NOMO-1 treated with dmso at 0.1 percent for 144 hours (cell line): ENCODE results near the gene THRAP3.
A peak's percentile ranks its signal among the peaks of the same experiment; 100 is the strongest.

Experiments used
- DNase-seq: peaks from one replicate; lab custom pipeline; 2025; ENCODE audit not compliant: unreplicated experiment; lab: John Stamatoyannopoulos, UW

The THRAP3 gene

DNA sequence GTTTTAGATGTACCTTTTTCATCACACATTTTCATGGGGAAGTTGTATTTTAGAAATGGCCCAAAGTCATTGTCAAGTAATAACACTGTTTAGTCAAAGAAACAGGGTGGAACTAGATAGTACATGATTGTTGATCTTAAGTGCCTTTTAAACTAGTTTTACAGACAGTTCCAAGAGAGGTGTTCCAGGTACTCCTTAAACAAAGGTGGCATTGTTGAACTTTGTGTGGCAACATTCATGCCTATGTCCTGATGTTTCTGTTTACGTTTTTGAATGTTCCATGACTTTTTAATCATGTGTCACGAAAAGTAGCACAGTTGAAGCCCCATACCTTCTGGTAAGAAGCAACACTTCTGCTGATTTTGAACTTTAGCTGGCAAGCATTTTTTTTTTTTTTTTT, 72.8 kb downstream of the THRAP3 start:
- no peak for DNase-seq

GRCh38 chr1:36298640-36299039, 74.4 kb downstream of the THRAP3 start:
- DNase-seq = no peak

- no peak for DNase-seq
These were observed 76.3 kb downstream of the THRAP3 start for GRCh38 chr1:36300526-36300925.

DNA sequence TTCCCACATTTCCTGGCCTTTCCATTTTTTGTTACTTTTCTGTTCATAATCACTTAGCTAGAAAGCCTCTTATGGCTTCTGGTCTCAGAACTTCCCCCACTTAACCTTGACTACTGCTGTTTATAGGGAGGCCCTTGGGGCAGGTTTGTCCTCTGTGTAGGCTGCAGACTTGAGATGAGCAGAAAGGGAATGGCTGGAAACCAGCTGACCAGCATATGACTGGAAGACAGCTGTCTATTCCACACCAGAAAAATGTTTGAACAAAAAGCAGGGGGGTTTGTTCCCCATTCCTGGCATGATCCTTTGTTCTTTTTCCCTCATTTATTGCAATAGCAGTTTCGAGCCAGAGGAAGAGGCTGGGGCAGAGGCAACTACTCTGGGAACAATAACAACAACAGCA, 77.0 kb downstream of the THRAP3 start:
- DNase-seq = no peak

GRCh38 chr1:36303244-36303643, 79.0 kb downstream of the THRAP3 start:
- no peak for DNase-seq

DNA sequence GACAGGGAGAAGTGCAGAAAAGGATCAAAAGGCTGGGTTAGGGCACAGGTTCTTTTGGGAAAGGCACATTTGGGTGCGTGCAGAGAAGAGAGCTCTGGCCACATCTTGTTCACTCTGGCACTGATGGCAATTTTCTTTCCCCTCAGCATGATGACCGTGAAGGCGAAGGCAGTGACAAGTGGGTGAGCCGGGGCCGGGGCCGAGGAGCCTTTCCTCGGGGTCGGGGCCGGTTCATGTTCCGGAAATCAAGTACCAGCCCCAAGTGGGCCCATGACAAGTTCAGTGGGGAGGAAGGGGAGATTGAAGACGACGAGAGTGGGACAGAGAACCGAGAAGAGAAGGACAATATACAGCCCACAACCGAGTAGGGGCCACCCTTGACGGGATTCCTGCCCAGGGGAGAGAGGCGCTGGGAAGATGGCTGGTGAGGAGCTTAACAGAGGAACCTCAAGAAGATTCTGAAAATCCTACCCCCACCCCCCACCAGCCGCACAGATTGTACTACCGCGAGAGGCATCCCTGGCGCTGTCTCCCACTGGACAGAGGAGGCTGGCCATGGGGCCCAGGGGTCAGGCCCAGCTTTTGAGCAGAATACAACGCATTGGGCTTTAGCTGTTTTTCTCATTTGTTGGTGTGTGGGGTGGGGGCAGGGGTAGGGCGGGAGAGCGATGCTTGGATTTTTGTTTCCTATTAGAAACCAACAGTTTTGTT, 79.6 kb downstream of the THRAP3 start:
- DNase-seq = no peak

DNA sequence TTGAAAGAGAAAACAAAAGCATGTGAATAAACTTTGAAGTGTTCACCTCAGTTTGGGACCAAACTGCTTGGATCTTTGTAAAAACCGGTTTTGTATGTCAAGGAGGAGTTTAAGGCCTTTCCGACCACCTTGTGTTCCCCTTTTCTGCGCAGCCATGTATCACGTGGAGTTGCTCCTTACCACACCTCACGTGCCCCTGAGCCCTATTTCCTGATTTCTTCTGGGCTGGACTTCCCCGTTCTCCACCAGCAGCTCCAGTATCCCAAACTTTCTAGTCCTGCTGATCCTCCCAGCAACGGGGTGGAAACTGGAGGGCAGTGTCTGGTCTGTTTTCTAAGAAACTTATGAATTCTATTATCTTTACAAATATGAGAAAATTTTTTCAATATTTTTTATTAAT, 80.3 kb downstream of the THRAP3 start:
- peak; percentile 21 for DNase-seq

GRCh38 chr1:36304970-36305914, 81.0 kb downstream of the THRAP3 start:
- no peak for DNase-seq

GRCh38 chr1:36305915-36306209, 81.6 kb downstream of the THRAP3 start:
- no peak for DNase-seq

DNA sequence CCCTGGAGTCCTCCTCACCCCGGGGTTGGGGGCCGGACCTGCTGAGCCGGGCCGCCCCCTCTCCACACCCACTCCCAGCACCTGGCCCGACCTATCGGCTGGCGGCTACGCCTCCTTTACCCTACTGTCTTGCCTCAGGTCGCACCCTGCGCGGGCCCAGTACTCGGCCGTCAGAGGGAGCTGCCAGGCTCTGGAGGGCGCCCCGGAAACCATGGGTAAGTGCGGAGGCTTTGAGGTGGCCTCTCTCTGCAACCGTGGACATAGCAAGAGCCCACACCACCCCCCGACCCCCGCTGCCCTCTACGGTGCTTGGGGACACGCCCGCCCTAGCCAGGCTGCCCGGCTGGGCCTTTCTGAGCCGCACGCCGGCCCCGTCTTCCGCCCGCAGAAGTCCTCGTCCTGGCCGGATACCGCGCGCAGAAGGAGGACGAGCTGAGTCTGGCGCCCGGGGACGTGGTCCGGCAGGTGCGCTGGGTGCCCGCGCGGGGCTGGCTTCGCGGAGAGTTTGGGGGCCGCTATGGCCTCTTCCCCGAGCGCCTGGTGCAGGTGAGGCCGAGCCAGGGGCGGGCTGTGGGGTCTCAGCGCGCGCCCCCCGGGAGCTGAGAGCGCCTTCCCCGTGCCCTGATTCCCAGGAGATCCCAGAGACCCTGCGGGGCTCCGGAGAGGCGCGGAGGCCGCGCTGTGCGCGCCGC, 82.1 kb downstream of the THRAP3 start, which contains the start of gene SH3D21:
TSS of gene SH3D21 (plus strand) at position 159 of the 692 bp plus-strand sequence. CDS start at position 212, 53 bp downstream.
- DNase-seq = no peak

- peak; percentile 84 for DNase-seq
These were observed 82.7 kb downstream of the THRAP3 start for GRCh38 chr1:36306902-36307456.

- DNase-seq = no peak
These were observed 83.5 kb downstream of the THRAP3 start for GRCh38 chr1:36307601-36308330.

DNA sequence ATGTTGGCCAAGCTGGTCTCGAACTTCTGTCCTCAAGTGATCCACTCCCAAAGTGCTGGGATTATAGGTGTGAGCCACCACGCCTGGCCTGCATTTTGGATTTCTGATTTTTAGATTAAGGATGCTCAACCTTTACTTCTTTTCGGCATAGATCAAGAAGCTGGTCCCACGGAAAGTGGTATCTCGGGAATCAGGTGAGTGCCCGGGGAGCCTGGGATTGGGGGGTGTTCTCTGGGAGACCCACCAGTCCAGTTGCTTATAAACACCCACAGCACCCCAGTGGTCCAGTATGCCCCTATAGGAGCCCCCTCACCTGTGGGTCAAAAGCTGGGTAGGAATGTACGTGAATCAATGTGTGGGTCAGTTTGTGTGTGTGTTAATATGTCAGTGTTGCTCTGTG, 85.2 kb downstream of the THRAP3 start:
- no peak for DNase-seq

DNA sequence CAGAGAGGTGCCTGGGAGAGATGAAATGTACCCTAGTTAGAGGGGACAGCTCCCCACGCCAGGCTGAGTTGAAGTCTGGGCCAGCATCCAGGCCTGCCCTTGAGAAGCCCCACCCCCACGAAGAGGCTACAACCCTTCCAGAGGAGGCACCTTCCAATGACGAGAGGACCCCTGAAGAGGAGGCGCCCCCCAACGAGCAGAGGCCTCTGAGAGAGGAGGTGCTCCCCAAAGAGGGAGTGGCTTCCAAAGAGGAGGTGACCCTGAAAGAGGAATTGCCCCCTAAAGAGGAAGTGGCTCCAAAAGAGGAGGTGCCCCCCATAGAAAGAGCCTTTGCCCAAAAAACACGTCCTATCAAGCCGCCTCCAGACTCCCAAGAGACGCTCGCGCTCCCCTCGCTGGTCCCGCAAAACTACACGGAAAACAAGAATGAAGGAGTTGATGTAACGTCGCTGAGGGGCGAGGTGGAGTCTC, 96.1 kb downstream of the THRAP3 start:
- DNase-seq = no peak

GRCh38 chr1:36320767-36321118, 96.5 kb downstream of the THRAP3 start:
- DNase-seq = no peak

DNA sequence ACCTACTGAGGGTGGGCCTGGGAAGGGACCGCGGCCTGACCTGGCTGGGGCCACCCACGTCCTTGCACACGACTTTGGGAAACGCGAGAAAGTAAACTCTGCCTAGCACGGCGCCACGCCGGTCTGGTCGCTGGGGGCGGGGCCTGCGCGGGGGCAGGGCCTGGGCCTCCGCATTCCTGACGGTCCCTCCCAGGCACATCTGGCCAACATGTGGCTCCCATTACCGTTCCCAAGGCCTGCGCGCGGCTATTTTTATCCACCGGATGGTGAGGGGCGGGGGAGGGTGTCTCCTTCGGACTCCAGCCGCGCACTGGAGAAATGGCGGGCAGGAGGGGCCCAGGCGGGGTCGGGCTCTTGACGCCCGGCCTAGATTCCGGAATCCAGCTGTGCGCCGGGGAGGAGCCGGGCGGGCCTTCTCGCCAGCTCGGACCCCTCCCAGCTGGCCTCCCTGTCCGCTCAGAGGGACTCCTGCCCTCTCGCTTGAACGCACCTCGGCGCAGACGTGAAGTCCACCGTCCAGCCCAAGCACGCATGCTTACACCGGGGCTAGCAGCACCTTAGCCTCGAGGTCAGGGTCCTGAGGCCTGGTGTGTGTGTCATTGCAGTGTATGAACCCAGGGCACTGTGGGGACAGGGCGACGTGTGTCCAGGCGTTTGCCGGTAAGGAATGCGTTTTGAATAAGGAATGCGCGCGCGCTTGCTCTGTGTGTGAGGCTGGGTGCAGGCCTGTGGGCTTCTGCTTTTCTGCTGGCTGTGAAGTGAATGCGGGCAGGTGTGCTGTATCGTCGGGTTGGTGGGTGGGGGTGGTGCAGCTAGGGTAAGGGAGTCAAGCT, 97.1 kb downstream of the THRAP3 start:
- no peak for DNase-seq

- DNase-seq = no peak
These were observed 98.0 kb downstream of the THRAP3 start for GRCh38 chr1:36322041-36322785.

DNA sequence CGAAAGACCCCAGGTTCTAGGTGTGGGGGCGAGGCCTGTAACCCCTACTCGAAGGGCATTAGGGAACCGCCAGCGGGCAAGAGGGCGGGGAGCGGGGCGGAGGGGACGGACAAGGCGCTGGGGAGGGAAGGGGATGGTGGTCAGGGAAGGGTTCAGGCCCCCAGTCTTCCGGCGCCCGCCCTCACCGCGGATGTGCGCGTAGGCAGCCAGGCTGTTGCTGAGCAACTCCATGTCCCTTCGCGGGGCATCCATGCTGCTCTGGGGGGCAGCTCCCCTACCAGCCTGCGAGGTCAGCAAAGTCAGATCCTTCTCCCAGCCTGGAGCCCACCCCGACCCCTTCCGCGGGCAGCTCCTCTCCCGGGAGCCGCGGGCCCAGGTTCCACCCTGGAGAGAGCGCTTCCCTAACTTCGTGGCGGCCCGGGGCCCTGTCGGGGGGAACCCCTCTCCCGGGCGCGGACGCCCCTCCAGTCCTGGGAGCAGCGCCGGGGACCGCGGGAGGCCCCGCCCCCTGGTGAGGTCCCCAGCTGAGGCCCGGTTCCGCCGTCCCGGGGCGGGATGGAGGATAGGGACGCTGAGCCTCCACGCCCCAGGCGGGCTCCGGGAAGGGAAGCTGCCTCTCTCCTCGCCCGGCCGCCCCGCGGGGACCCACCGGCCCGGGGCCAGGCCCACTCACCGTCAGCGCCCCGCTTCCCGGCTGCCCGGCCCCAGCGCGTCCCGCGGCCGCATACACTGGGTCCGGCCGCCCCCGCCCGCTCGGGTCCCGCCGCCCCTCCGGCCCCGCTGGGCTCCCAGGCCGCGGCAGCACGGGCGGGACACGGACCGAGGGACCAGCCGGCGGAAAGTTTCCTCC, 98.8 kb downstream of the THRAP3 start:
- DNase-seq = no peak
